MM.1S (cell line): ENCODE data around the gene ACLY.

Experiments used
- CTCF ChIP-seq: fragments of 300-600 bp; sonication (generic); IDR thresholded peaks from 2 replicates; pipeline ENCODE4 v1.5.1; 2016; ENCODE audit warnings: antibody characterized with exemption, low read length, mixed read lengths
- EZH2 ChIP-seq: fragments of 300-600 bp; sonication (generic); optimal IDR thresholded peaks from 2 replicates; pipeline ENCODE3; 2017; ENCODE audit warnings: low read depth, mild to moderate bottlenecking, antibody characterized with exemption, low read length, mixed read lengths
- EZH2phosphoT487 ChIP-seq: fragments of 300-600 bp; sonication (generic); IDR thresholded peaks from 2 replicates; pipeline ENCODE4 v1.6.1; 2018; ENCODE audit warnings: antibody characterized with exemption, low read length

- TF ChIP-seq CTCF (no peak), EZH2 (no peak), EZH2phosphoT487 (no peak)
Measured at GRCh38 chr17:41822216-41823140, 96.3 kb downstream of the ACLY start.
